HepG2 (cell line): Measurements from ENCODE around the gene AGRN. TPM values are rescaled to one million over a fixed set of nuclear protein-coding genes. Genes with fewer than 3 reads are reported as not detected.

ENCODE experiments used
- ATAC-seq: fragments of 200-7000 bp; cut with Tn5 transposase; 3 replicates; pipeline ENCODE4 v1.9.1; 2020; ENCODE audit warnings: mild to moderate bottlenecking, moderate library complexity
- BruUV-seq: library from RNA; stranded (reverse); fragments of 400-500 nt; replicated peaks from 2 replicates; lab custom pipeline; 2021; lab: Mats Ljungman, UMichigan
- CTCF ChIA-PET: fragments of 300-600 bp; formaldehyde crosslinking; extraction: SDS; loops from one replicate; lab custom pipeline; 2021; ENCODE audit warnings: low total read pairs, inconsistent platforms, low intra/inter-chr PET ratio; lab: Yijun Ruan, JAX
- POLR2A ChIA-PET: fragments of 350-600 bp; sonication (Branson Sonifier 250); formaldehyde crosslinking; loops from one replicate; lab custom pipeline; 2020; ENCODE audit warnings: antibody characterized with exemption, inconsistent platforms; lab: Yijun Ruan, JAX
- DNase-seq: peaks from one replicate; pipeline ENCODE4 v3.0.0-alpha.2; 2015; ENCODE audit warnings: low spot score
- FAIRE-seq: peaks from 3 replicates; lab custom pipeline; 2011; peaks lifted over from hg19 to GRCh38; lab: Jason Lieb, UNC
- H2AFZ ChIP-seq: one replicate; pipeline ENCODE4 v1.6.1; 2011; ENCODE audit warnings: low read length, inconsistent platforms
- H3K27ac ChIP-seq: fragments of 300-600 bp; 3 replicates; pipeline ENCODE4 v1.8.0; 2011; ENCODE audit warnings: mixed run types, mild to moderate bottlenecking, mixed read lengths, low read length, inconsistent platforms; ENCODE audit not compliant: insufficient read depth; ENCODE audit errors: extremely low read length
- H3K27me3 ChIP-seq, 2 experiments: fragments of 200-600 bp in 1 of 2; 2 replicates in 1 of 2; 3 replicates in 1 of 2; pipeline versions ENCODE4 v1.6.0 to v1.8.0; 2011; ENCODE audit warnings: low read length in 2 of 2, mild to moderate bottlenecking in 2 of 2, moderate library complexity in 2 of 2, inconsistent platforms in 1 of 2; ENCODE audit not compliant: insufficient read depth in 2 of 2, control insufficient read depth in 1 of 2
- H3K36me3 ChIP-seq, 2 experiments: fragments of 200-600 bp in 1 of 2; replicated peaks in 1 of 2; 2 replicates in 1 of 2; 3 replicates in 1 of 2; pipeline versions ENCODE4 v1.5.1 to v1.8.0; 2011; ENCODE audit warnings: low read length in 2 of 2, inconsistent platforms in 1 of 2; ENCODE audit not compliant: insufficient read depth in 2 of 2, control insufficient read depth in 1 of 2
- H3K4me1 ChIP-seq: 2 replicates; pipeline ENCODE4 v1.5.1; 2012; ENCODE audit warnings: low read length, inconsistent platforms; ENCODE audit not compliant: insufficient read depth
- H3K4me2 ChIP-seq: 2 replicates; pipeline ENCODE4 v1.6.0; 2011; ENCODE audit warnings: low read depth, low read length, inconsistent platforms
- H3K4me3 ChIP-seq, 3 experiments: fragments of 200-600 bp in 1 of 3; sonication (generic), shearing (Covaris generic) in 1 of 3; replicated peaks in 1 of 3; 2 replicates each; pipeline ENCODE4 v1.5.1; 2011 to 2016; ENCODE audit warnings: low read length in 3 of 3, inconsistent platforms in 2 of 3, low read depth in 2 of 3, mild to moderate bottlenecking in 2 of 3, control low read depth in 1 of 3, mixed read lengths in 1 of 3; ENCODE audit not compliant: insufficient read depth in 1 of 3
- H3K79me2 ChIP-seq: one replicate; pipeline ENCODE4 v1.6.1; 2011; ENCODE audit warnings: low read length, inconsistent platforms; ENCODE audit not compliant: insufficient read depth
- H3K9ac ChIP-seq: 2 replicates; pipeline ENCODE4 v1.6.0; 2011; ENCODE audit warnings: mild to moderate bottlenecking, low read depth, low read length, inconsistent platforms; ENCODE audit not compliant: insufficient read depth
- H3K9me3 ChIP-seq: 2 replicates; pipeline ENCODE4 v1.5.1; 2012; ENCODE audit warnings: mild to moderate bottlenecking, low read length
- H4K20me1 ChIP-seq: 2 replicates; pipeline ENCODE4 v1.6.0; 2011; ENCODE audit warnings: inconsistent platforms, mild to moderate bottlenecking, low read length, moderate library complexity; ENCODE audit not compliant: insufficient read depth
- AGO2 ChIP-seq: fragments of 200-400 bp; formaldehyde crosslinking; optimal IDR thresholded peaks from 2 replicates; pipeline ENCODE3; 2017; ENCODE audit warnings: mild to moderate bottlenecking, low read depth, low read length, moderate library complexity
- E2F1 ChIP-seq: sonication (generic); formaldehyde crosslinking; IDR thresholded peaks from 2 replicates; pipeline ENCODE4 v1.5.0; 2020; ENCODE audit warnings: missing genetic modification reagents
- MYC ChIP-seq: sonication (generic); formaldehyde crosslinking; IDR thresholded peaks from 2 replicates; pipeline ENCODE4 v1.9.0; 2021; ENCODE audit warnings: missing genetic modification reagents, borderline replicate concordance
- PBX3 ChIP-seq: sonication (generic); formaldehyde crosslinking; IDR thresholded peaks from 2 replicates; pipeline ENCODE4 v1.8.1; 2023; ENCODE audit warnings: missing genetic modification reagents, inconsistent platforms, borderline replicate concordance
- RBFOX2 ChIP-seq: fragments of 200-400 bp; formaldehyde crosslinking; IDR thresholded peaks from 2 replicates; pipeline ENCODE4 v1.6.1; 2017; ENCODE audit warnings: low read depth, mild to moderate bottlenecking, low read length
- ZSCAN22 ChIP-seq: sonication (generic); formaldehyde crosslinking; IDR thresholded peaks from 2 replicates; pipeline ENCODE4 v1.4.0; 2020; ENCODE audit warnings: mild to moderate bottlenecking, missing genetic modification reagents
- WGBS: methylation state at CpG from one replicate; pipeline ENCODE4 v1.1.6; 2017; ENCODE audit warnings: low lambda C conversion rate; 5-methylcytosine and 5-hydroxymethylcytosine counted together
- in situ Hi-C: cut with HindIII; loops from 2 replicates; pipeline ENCODE4 v1.10.0; 2017; ENCODE audit warnings: low pct_unique_long_range_greater_than_20kb; ENCODE audit not compliant: extremely low pct_ligation_motif_present
- intact Hi-C: fragments of 100-400 bp; cut with micrococcal nuclease; formaldehyde crosslinking; loops from one replicate; pipeline ENCODE4 v1.10.0; 2022; ENCODE audit not compliant: unreplicated experiment
- polyA plus RNA-seq, 8 experiments: library from polyadenylated mRNA; depleted of rRNA in 3 of 8; stranded (reverse) in 7 of 8; unstranded in 1 of 8; fragments of >200 nt; fragmentation: Illumina TruSeq in 4 of 8; extraction: Trizol in 4 of 8; gene quantifications; 2 replicates each; pipeline versions ENCODE4 v1.2.1 to v1.2.3, GENCODE V29; 2011 to 2016; ENCODE audit warnings: low read depth in 4 of 8, missing spikeins in 1 of 8, mixed read lengths in 1 of 8; ENCODE audit not compliant: insufficient read depth in 1 of 8
- total RNA-seq, 5 experiments: library from RNA; depleted of rRNA; stranded (reverse); fragments of >200 nt; fragmentation: Illumina TruSeq; extraction: Trizol; gene quantifications; 2 replicates each; pipeline ENCODE4 v1.2.3, GENCODE V29; 2016; ENCODE audit warnings: low read depth in 1 of 5

AGRN gene
- total and polyA plus RNA-seq, 2 of the 13 experiments (the other 11 are each of a cell fraction or from before 2014, with no cell fraction given): 29.8 to 65.2 TPM

- ChIA-PET POLR2A (no interaction called here), CTCF (no interaction called here)
- TF ChIP-seq AGO2 (peak; percentile 44), E2F1 (CRISPR knock-in tag) (no peak), RBFOX2 (peak; percentile 44)
- FAIRE-seq: no peak
- WGBS: 98% methylated on average over 71 of the region's 99 CpGs
- in situ Hi-C loops (no loop called here), intact Hi-C loops (no loop called here)
- Histone ChIP-seq H3K9ac (no peak overlapping the region), H3K4me1 (peaks cover 32% of the 10 kb centered on the region), H3K27me3 (no peaks in the 10 kb centered on the region), H3K4me2 (no peak overlapping the region), H3K36me3 (peaks cover 29 to 51% of the 10 kb centered on the region in 2 experiments; a peak in 4 of 5 replicates), H3K79me2 (peaks cover 11% of the 10 kb centered on the region), H3K27ac (no peak overlapping the region), H3K4me3 (no peak overlapping the region), H4K20me1 (peaks cover 10% of the 10 kb centered on the region; the same call in 1 of the 2 replicates), H2AFZ (no peak overlapping the region), H3K9me3 (no peaks in the 10 kb centered on the region)
- no peak for ATAC-seq
- no peak for DNase-seq
- no TSS peak for BruUV-seq
These were observed 20.4 kb downstream of the AGRN start for GRCh38 chr1:1040004-1040991.

- ATAC-seq: no peak
- TF ChIP-seq MYC (CRISPR knock-in tag): no peak
- no peak for TF ChIP-seq PBX3 (CRISPR knock-in tag)
- TF ChIP-seq ZSCAN22: no peak
- no peak overlapping the region for H3K4me3 ChIP-seq
- CTCF ChIA-PET: no interaction called here
- H3K9ac ChIP-seq: no peak overlapping the region
- peaks cover 29% of the 10 kb centered on the region for H3K4me1 ChIP-seq
- BruUV-seq: no TSS peak
- 100% methylated on average over 18 of the region's 60 CpGs for WGBS
- intact Hi-C loops: no loop called here
- H4K20me1 ChIP-seq: peaks cover 10% of the 10 kb centered on the region; the same call in 1 of the 2 replicates
- no peaks in the 10 kb centered on the region for H3K9me3 ChIP-seq
- H2AFZ ChIP-seq: no peak overlapping the region
- in situ Hi-C loops: no loop called here
- H3K36me3 ChIP-seq: peaks cover 32 to 57% of the 10 kb centered on the region in 2 experiments; a peak in 4 of 5 replicates
- no peak for DNase-seq
- H3K27ac ChIP-seq: no peak overlapping the region
- peaks cover 11% of the 10 kb centered on the region for H3K79me2 ChIP-seq
- no peak for FAIRE-seq
- no peak overlapping the region for H3K4me2 ChIP-seq
- POLR2A ChIA-PET: no interaction called here
- H3K27me3 ChIP-seq: no peaks in the 10 kb centered on the region
These were observed 21.2 kb downstream of the AGRN start for GRCh38 chr1:1041092-1041523.
